OCI-M1 (cell line): ENCODE data around the gene ARMC9.
"Not testable (repeated sequence)": the region's sequence is repeated elsewhere in the genome, so short reads cannot be mapped to it uniquely, and the experiment has no call there.

ENCODE experiments used
- DNase-seq: peaks from one replicate; lab custom pipeline; 2025; lab: John Stamatoyannopoulos, UW

Gene ARMC9

GRCh38 chr2:231341100-231341499 lies 142.7 kb downstream of the ARMC9 start:
- DNase-seq: no peak

- DNase-seq: no peak
These were observed 143.8 kb downstream of the ARMC9 start for GRCh38 chr2:231342061-231342711.

GRCh38 chr2:231343006-231343710 lies 144.7 kb downstream of the ARMC9 start:
- DNase-seq: no peak

GRCh38 chr2:231343988-231344387 lies 145.6 kb downstream of the ARMC9 start:
- no peak for DNase-seq

GRCh38 chr2:231344851-231345250 lies 146.4 kb downstream of the ARMC9 start:
- no peak for DNase-seq

GRCh38 chr2:231347081-231347480 lies 148.7 kb downstream of the ARMC9 start:
- DNase-seq: peak; percentile 84

- DNase-seq: peak; percentile 65
These were observed 149.2 kb downstream of the ARMC9 start for GRCh38 chr2:231347638-231348037.

- DNase-seq: no peak
These were observed 149.7 kb downstream of the ARMC9 start for GRCh38 chr2:231348173-231348572.

GRCh38 chr2:231348704-231349373 lies 150.4 kb downstream of the ARMC9 start:
- DNase-seq: peak; percentile 42

GRCh38 chr2:231349374-231349735 lies 150.9 kb downstream of the ARMC9 start:
- not testable (repeated sequence) for DNase-seq

- no peak for DNase-seq
These were observed 153.2 kb downstream of the ARMC9 start for GRCh38 chr2:231351648-231352047.

- no peak for DNase-seq
These were observed 155.0 kb downstream of the ARMC9 start for GRCh38 chr2:231353469-231353868.

- no peak for DNase-seq
These were observed 157.4 kb downstream of the ARMC9 start for GRCh38 chr2:231355508-231356465.

- DNase-seq: no peak
These were observed 158.0 kb downstream of the ARMC9 start for GRCh38 chr2:231356466-231356844.

GRCh38 chr2:231357048-231357447 lies 158.6 kb downstream of the ARMC9 start:
- DNase-seq: no peak

- DNase-seq: peak; percentile 12
These were observed 159.5 kb downstream of the ARMC9 start for GRCh38 chr2:231357931-231358330.

GRCh38 chr2:231359441-231359840 lies 161.0 kb downstream of the ARMC9 start:
- DNase-seq: no peak

GRCh38 chr2:231359948-231360347 lies 161.5 kb downstream of the ARMC9 start:
- no peak for DNase-seq

GRCh38 chr2:231360401-231360800 lies 162.0 kb downstream of the ARMC9 start:
- DNase-seq: no peak

- no peak for DNase-seq
These were observed 162.5 kb downstream of the ARMC9 start for GRCh38 chr2:231360881-231361371.

- peak; percentile 34 for DNase-seq
These were observed 163.5 kb downstream of the ARMC9 start for GRCh38 chr2:231361701-231362554.
